GM12874 (cell line): ENCODE data around the gene MROH2A.

Experiments used
- TF ChIP-seq, protein P1 (sequence below): IDR thresholded peaks from 2 replicates; pipeline ENCODE4 v1.5.1; 2011; ENCODE audit warnings: low read depth, mild to moderate bottlenecking, control low read depth, low read length, moderate library complexity; ENCODE audit not compliant: insufficient read depth

The MROH2A gene

DNA sequence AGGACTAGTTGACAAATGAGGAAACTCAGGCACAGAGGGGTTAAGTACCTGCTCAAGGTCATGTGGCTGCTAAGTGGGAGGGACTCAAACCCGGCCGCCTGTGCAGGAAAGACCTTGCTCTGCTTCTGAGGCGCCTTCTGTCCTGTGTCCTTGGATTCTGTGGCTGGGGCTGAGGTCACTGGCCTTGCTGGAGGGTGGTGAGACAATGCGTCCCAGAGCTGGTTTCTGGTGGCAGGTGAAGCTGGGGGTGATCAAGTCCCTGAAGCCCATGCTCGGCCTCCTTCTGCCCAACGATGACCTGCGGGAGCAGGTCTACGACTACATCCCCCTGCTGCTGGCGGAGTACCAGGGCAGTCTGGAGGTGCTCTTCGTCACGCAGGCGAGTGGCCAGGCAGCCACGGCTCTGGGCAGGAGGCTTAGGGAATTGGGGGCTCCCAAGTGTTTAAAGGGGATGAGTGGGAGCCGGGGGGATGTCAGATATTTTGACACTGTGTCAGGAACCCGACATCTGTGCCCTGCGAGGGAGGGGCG lies 16.1 kb downstream of the MROH2A start:
- TF ChIP-seq, protein P1, sequence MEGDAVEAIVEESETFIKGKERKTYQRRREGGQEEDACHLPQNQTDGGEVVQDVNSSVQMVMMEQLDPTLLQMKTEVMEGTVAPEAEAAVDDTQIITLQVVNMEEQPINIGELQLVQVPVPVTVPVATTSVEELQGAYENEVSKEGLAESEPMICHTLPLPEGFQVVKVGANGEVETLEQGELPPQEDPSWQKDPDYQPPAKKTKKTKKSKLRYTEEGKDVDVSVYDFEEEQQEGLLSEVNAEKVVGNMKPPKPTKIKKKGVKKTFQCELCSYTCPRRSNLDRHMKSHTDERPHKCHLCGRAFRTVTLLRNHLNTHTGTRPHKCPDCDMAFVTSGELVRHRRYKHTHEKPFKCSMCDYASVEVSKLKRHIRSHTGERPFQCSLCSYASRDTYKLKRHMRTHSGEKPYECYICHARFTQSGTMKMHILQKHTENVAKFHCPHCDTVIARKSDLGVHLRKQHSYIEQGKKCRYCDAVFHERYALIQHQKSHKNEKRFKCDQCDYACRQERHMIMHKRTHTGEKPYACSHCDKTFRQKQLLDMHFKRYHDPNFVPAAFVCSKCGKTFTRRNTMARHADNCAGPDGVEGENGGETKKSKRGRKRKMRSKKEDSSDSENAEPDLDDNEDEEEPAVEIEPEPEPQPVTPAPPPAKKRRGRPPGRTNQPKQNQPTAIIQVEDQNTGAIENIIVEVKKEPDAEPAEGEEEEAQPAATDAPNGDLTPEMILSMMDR: no peak

DNA sequence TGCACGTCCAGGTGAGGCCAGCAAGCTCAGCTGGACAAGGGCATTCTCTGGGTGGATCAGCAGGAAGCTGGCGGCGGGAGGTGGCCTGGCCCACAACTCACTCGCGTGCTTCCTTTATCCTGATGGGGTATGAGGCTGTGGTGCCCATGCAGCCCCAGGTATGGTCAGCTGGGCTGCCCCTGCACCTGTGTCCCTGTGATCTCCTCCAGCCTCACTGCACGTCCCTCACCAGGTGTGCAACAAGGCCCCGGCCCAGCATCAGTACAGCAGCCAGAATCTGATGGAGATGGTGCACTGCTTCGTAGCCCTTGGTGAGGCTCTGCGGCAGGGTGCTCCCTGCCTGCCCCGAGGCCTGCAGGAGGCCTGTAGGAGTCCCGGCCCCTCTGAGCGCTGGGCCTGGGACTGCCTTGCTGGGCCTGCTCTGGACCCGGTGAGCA lies 17.6 kb downstream of the MROH2A start:
- TF ChIP-seq, protein P1: no peak

DNA sequence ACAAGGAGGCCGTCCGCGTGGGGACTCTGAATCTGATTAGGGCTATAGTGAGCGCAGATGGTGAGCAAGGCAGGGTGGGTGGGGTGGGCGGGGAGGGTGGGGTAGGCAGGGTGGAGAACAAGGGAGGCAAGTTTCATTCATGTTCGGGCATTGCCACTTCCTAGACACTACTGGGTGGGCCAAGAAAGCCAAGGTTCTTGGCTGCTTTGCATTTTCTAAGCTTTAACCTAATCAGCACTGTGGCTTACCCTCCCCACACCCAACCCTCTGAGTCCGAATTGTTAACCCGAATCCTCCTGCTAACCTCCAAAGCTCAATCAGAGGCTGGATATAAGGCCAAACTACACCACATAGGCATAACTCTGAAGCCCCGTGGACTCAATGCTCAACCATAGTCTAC lies 18.1 kb downstream of the MROH2A start:
- TF ChIP-seq, protein P1: no peak

DNA sequence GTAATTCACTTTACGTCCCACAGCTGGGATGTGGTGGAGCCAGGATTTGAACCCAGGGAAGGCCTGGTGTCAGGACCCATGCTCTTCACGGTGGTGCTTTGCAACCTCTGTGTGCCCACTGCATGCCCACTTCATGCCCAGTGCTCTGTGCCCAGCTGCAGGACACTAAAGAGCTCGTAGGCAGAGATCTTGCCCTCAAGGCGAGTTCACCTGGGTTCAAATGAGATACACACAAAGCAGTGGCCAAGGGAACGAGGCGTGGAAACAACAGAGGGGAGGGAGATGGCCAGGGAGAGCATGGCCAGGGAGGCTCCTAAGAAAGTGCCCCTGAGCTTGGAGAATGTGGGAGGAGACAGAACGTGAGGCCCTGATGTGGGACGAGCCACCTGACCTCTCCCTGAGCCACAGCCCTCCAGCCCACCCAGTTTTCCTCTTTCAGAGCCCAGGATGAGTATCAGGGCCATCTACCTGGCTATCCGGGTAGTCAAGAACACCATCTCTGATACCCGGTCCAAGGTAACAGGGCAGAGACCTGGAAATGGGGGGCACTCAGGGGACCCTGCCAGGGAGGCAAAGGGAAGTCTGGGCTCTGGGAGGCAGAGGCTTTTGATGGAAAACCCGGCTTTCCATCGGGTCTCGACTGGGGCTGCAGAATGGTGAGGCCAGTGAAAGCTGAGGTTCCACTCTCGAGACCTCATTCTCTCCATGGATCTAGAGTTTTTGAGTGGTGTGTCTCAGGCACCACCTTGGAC lies 20.4 kb downstream of the MROH2A start:
- TF ChIP-seq, protein P1: no peak

DNA sequence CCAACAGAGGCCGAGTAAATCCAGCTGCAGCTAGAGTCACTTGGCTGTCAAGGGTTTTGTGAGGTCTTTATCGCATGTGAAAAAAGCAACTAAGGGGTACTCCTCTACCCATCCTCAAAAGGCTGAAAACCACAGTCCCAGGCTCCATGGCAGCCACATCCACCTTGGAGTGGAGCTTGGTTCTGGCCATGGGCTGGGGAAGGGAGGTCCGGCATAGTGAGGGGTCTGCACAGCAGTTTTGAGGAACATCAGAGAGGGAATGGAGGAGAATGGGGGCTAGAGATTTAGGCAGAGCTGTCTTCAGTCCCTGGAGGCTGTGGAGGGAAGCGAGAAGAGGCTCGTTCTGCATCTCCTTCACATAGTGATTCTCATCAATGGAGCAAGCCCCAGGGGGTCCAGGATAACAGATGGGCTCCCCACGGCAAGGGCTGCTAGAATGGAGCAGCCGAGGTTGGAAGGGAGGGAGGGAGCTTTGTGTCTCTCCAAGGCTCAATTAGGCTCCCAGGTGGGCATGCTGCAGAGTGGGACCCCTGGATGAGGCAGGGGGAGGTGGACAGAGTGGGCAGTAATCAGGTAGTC lies 21.0 kb downstream of the MROH2A start:
- TF ChIP-seq, protein P1: no peak

DNA sequence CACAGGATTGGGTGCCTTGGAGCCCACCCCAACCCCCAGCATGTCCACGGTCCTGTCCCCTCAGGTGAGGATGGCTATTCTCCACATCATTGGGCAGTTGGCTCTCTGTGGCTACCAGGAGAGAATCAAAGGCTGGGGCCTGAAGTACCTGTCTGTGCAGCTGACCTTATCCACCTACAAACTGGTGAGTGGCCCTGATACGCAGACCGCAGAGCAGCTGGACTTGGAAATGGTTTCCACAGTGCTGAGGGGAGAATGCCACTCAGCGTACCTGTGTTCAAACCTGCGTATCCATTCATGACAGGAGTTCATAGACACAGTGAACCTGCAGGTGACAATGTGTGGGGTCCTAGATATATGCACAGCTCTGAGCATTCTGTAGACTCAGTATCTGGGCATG lies 21.6 kb downstream of the MROH2A start:
- TF ChIP-seq, protein P1: no peak

DNA sequence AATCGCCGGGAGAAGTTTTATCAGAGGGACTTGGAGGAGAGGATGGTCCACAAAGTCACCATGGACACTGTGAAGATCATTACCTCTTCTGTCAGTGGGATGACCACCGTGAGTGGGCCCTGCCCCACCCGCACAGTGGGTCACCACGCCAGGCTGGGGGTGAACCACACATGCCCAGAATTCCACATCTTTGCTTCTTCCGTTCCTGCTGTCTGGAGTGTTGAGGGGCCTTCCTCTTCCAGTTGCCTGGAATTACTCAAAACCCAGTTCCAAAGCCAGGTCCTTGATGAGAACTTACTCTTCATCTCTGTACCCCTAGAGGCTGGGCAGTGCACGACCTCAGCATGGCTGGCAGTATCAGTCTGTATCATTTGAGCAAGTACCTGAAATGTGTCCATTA lies 22.1 kb downstream of the MROH2A start:
- TF ChIP-seq, protein P1: no peak
